Measurements from ENCODE around the gene EFCAB14.

DNA sequence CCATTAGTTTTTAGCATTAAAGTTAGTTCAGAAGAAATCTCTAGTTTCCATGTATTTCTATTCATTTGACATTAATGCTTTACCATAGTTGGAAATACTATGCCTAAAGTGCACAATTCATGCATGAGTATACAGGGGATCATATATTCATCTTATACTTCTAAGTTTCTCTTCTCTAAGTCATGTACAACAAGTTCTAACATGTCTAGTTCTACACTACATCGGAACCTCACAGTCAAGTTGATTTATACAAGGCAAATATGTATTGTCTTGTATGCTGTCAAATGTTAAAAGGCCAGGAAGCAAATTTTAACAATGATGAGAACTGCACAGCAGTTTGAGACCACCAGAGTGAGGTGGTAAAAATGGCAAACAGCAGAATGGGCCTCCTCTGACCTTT, 79.4 kb downstream of the EFCAB14 start:
- TF ChIP-seq, protein P1, sequence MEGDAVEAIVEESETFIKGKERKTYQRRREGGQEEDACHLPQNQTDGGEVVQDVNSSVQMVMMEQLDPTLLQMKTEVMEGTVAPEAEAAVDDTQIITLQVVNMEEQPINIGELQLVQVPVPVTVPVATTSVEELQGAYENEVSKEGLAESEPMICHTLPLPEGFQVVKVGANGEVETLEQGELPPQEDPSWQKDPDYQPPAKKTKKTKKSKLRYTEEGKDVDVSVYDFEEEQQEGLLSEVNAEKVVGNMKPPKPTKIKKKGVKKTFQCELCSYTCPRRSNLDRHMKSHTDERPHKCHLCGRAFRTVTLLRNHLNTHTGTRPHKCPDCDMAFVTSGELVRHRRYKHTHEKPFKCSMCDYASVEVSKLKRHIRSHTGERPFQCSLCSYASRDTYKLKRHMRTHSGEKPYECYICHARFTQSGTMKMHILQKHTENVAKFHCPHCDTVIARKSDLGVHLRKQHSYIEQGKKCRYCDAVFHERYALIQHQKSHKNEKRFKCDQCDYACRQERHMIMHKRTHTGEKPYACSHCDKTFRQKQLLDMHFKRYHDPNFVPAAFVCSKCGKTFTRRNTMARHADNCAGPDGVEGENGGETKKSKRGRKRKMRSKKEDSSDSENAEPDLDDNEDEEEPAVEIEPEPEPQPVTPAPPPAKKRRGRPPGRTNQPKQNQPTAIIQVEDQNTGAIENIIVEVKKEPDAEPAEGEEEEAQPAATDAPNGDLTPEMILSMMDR (IDR thresholded peaks at IDR 0.05 in 2 of 3, conservative IDR thresholded peaks at IDR 0.05 in 1 of 3; ENCODE audit: control insufficient read depth in 2 of 3, extremely low read depth in 1 of 3, insufficient read depth in 1 of 3, low read depth in 3 of 3, low read length in 3 of 3), result no peak
- no peak for TF ChIP-seq EZH2 (IDR thresholded peaks at IDR 0.05; ENCODE audit: borderline replicate concordance, control insufficient read depth, low read depth, low read length)
- TF ChIP-seq JUNB (IDR thresholded peaks at IDR 0.05), result no peak
- TF ChIP-seq, protein P2, sequence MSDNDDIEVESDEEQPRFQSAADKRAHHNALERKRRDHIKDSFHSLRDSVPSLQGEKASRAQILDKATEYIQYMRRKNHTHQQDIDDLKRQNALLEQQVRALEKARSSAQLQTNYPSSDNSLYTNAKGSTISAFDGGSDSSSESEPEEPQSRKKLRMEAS (IDR thresholded peaks at IDR 0.05; ENCODE audit: low read depth, low read length), result no peak
- no peak for TF ChIP-seq POU2F2 (IDR thresholded peaks at IDR 0.05; ENCODE audit: borderline replicate concordance, low read depth, low read length)
- TF ChIP-seq, protein P3, sequence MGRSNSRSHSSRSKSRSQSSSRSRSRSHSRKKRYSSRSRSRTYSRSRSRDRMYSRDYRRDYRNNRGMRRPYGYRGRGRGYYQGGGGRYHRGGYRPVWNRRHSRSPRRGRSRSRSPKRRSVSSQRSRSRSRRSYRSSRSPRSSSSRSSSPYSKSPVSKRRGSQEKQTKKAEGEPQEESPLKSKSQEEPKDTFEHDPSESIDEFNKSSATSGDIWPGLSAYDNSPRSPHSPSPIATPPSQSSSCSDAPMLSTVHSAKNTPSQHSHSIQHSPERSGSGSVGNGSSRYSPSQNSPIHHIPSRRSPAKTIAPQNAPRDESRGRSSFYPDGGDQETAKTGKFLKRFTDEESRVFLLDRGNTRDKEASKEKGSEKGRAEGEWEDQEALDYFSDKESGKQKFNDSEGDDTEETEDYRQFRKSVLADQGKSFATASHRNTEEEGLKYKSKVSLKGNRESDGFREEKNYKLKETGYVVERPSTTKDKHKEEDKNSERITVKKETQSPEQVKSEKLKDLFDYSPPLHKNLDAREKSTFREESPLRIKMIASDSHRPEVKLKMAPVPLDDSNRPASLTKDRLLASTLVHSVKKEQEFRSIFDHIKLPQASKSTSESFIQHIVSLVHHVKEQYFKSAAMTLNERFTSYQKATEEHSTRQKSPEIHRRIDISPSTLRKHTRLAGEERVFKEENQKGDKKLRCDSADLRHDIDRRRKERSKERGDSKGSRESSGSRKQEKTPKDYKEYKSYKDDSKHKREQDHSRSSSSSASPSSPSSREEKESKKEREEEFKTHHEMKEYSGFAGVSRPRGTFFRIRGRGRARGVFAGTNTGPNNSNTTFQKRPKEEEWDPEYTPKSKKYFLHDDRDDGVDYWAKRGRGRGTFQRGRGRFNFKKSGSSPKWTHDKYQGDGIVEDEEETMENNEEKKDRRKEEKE (IDR thresholded peaks at IDR 0.05), result no peak
